SH-SY5Y (cell line): ENCODE results near the gene ARTN.

Source experiments
- GATA2 ChIP-seq: IDR thresholded peaks from 2 replicates; pipeline ENCODE4 v1.6.1; 2011; ENCODE audit warnings: mild to moderate bottlenecking, low read depth, low read length
- GATA3 ChIP-seq: IDR thresholded peaks from 2 replicates; pipeline ENCODE4 v1.6.1; 2011; ENCODE audit warnings: low read depth, mild to moderate bottlenecking, low read length, moderate library complexity

DNA sequence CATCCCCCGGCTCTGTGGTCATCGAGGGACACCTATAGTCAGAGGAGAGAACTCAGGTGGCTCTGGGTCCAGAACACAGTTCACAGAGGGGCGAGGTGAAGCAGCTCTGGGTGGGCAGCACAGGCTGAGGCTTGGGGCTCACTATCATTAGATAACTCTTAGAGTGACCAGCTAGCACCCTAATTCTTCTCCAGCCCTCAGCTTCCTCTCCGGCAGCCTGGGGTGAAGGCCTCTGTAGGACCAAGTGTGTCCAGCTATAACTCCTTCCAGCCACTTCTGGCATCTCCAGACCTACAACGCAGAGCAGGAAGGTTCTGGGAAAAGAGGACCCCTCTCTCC lies 1.4 kb downstream of the ARTN start:
- TF ChIP-seq GATA3 (no peak), GATA2 (no peak)
